ENCODE data around the gene GMPPA. TPM values are rescaled to one million over a fixed set of nuclear protein-coding genes. Genes with fewer than 3 reads are reported as not detected.

Gene GMPPA
- total RNA-seq, 4 donors from 2014 or later, result 22.6 to 37.8 (median 29.4) TPM

DNA sequence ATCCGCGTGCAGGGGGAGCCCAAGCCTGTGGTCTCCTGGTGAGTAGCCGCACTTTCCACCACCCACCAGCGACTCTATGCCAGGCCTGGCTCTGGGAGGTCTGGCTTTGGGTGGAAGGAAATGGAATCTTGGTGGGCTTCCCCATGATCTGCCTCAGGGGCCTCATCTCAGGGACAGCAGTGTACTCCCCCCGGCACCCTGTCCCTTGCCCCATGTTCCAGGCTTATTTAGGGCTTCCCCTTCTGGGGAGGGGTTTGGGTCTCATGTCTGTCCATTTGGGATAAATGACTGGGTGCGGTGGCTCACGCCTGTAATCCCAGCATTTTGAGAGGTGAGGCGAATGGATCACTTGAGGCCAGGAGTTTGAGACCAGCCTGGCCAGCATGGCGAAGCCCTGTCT, 36.3 kb upstream of the GMPPA start:
- ATAC-seq (ENCODE audit: low FRiP score) (no peak), DNase-seq (ENCODE audit: low spot score) (no peak)
- TF ChIP-seq, protein P1, sequence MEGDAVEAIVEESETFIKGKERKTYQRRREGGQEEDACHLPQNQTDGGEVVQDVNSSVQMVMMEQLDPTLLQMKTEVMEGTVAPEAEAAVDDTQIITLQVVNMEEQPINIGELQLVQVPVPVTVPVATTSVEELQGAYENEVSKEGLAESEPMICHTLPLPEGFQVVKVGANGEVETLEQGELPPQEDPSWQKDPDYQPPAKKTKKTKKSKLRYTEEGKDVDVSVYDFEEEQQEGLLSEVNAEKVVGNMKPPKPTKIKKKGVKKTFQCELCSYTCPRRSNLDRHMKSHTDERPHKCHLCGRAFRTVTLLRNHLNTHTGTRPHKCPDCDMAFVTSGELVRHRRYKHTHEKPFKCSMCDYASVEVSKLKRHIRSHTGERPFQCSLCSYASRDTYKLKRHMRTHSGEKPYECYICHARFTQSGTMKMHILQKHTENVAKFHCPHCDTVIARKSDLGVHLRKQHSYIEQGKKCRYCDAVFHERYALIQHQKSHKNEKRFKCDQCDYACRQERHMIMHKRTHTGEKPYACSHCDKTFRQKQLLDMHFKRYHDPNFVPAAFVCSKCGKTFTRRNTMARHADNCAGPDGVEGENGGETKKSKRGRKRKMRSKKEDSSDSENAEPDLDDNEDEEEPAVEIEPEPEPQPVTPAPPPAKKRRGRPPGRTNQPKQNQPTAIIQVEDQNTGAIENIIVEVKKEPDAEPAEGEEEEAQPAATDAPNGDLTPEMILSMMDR (IDR thresholded peaks at IDR 0.05), result no peak

DNA sequence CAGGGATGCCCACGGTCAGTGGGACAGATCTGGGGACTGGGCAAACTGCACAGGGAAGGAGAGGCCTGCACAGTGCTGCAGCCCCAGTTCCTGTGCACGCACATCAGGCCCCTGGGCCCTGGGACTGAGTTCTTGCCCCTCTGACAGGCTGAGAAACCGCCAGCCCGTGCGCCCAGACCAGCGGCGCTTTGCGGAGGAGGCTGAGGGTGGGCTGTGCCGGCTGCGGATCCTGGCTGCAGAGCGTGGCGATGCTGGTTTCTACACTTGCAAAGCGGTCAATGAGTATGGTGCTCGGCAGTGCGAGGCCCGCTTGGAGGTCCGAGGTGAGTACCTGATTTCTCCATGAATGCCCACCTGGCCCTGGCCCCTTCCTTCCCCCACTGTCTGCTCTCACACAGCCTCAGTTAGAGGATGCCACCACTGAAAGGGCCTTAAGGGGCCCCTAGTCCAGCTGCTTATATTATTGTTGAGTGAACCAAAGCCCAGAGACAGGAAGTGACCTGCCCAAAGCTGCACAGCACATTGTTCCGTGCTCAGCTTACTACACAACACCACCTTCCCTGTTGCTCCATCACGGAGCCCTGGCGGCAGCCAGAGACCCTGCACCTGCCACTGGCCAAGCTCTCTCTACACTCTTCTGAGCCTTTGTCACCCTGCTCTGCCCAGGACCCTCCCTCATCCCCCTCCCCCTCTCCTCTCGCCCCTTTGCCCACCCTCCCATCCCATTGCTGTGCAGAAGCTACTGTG, 34.2 kb upstream of the GMPPA start:
- TF ChIP-seq, protein P1 (IDR thresholded peaks at IDR 0.05), result no peak
- DNase-seq (ENCODE audit: low spot score), result no peak
- ATAC-seq (ENCODE audit: low FRiP score), result no peak

DNA sequence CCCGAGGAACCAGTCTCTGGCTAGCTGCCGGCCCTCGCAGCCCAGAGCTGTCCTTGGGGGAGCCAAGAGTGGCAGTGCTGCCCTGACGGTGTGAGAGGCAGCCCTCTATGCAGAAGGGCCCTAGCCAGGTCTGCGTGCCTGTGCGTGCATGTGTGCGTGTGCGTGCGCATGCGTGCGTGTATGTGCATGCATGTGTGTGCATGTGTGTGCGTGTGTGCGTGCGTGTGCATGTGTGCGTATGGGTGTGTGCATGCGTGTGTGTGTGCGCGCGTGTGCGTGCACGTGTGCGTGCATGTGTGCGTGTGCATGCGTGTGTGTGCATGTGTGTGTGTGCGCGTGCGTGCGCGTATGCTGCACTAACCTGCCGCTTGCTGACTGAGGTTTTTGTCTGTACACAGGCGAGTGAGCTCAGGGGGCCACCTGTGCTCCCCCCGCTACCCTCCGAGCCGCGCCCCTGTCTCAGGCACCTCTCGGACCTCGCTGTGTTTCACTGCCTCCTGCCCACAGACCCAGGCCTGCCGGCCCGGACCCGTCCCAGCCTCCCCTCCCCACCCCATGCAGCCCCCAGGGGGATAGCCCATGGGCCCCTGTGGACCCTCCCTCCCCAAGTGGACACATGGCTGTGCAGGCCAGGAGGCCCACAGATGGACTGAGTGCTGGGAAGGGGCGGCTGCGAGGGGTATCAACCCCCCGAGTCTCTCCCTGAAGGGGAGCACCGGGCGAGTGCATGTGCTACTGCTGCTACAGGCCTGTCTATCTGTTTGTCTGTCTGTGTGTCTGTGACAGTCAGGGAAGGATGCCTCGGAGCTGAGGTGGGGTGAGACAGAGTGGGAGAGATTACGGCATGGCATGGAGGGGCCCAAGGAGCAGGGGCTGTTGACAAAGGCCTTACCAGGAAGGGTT, 32.8 kb upstream of the GMPPA start:
- TF ChIP-seq, protein P1 (IDR thresholded peaks at IDR 0.05), result no peak
- DNase-seq (ENCODE audit: low spot score) (no peak), ATAC-seq (ENCODE audit: low FRiP score) (no peak)

DNA sequence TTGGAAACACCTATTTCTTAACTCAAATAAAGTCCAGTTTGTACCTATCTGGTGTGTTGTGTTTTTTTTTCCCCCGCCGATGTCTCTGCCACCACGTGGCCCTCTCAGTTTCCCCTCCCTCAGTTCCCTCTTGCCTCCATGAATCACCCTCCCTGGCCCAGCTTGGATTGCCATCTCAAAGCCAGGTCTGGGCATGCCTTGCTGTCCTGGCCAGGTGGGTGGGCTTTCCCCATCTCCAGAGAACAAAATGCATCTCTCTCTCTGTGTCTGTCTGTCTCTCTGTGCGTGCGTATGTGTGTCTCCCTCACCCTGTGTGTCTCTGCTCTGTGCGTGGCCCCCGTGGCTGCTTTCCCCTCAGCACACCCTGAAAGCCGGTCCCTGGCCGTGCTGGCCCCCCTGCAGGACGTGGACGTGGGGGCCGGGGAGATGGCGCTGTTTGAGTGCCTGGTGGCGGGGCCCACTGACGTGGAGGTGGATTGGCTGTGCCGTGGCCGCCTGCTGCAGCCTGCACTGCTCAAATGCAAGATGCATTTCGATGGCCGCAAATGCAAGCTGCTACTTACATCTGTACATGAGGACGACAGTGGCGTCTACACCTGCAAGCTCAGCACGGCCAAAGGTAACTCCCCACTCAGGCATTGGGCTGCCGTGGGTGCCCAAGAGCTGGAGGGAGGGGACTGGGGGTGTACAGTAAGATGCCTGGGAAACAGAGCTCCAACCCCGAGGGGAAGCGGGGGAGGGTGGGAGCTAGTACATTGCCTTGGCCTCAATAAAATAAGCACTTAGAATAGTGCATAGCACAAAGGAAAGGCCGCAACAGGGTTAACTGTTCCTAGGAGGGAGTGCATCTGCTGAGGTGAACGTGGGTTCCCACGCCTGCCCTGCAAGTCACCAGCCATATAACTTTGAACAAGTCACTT, 31.6 kb upstream of the GMPPA start:
- DNase-seq (ENCODE audit: low spot score) (no peak), ATAC-seq (ENCODE audit: low FRiP score) (no peak)
- TF ChIP-seq, protein P1 (IDR thresholded peaks at IDR 0.05), result no peak

DNA sequence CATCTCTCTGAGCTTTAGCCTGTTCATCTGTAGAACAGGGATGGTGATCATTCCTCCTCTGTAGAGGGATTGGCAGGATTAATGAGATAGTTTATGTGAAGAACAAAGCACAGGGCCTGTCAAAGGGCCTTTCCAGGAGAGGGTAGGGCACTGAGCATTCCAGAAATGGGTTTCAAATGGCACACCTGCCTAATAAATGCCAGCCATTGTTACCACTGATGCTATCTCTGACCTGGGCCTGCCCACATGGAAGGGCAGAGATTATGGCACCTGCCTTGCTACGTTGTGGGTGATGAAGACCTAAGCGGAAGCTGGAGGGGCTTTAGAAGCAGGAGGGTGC, 31.0 kb upstream of the GMPPA start:
- no peak for ATAC-seq (ENCODE audit: low FRiP score)
- TF ChIP-seq, protein P1 (IDR thresholded peaks at IDR 0.05), result no peak
- no peak for DNase-seq (ENCODE audit: low spot score)

DNA sequence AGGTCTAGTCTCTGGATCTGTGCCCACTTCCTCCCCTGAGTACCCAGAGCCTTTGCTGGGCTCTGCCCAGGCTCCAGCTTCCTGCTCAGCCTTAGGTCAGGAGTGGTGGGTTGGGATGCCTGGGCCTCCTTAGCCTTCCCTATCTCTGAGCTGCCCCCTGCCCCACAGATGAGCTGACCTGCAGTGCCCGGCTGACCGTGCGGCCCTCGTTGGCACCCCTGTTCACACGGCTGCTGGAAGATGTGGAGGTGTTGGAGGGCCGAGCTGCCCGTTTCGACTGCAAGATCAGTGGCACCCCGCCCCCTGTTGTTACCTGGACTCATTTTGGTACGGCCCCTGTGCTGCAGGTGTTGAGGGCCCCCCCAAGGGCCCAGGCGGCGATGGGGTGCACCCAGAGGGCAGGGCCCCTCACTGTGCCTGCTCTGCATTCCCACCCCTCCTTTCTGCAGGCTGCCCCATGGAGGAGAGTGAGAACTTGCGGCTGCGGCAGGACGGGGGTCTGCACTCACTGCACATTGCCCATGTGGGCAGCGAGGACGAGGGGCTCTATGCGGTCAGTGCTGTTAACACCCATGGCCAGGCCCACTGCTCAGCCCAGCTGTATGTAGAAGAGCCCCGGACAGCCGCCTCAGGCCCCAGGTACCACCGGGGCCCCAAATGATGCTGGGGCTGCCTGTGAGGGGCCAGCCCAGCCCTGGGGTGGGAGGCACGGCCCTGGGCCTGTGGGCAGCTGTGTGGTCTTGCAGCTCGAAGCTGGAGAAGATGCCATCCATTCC, 30.1 kb upstream of the GMPPA start:
- DNase-seq (ENCODE audit: low spot score) (no peak), ATAC-seq (ENCODE audit: low FRiP score) (no peak)
- TF ChIP-seq, protein P1 (IDR thresholded peaks at IDR 0.05), result no peak

All from omental fat pad (tissue), 4 donors.